SK-MEL-5 (cell line): ENCODE results near the gene CRYBG3. TPM values are rescaled to one million over a fixed set of nuclear protein-coding genes. Genes with fewer than 3 reads are reported as not detected.

Experiments used
- DNase-seq: peaks from one replicate; pipeline ENCODE4 v3.0.0-alpha.2; 2016; ENCODE audit warnings: low read depth, low spot score
- in situ Hi-C: cut with HindIII; loops from 2 replicates; pipeline ENCODE4 v1.10.0; 2016; ENCODE audit warnings: low sequenced_read_pairs, high pct_unique_total_duplicates, low pct_unique_long_range_greater_than_20kb
- total RNA-seq: library from RNA; depleted of rRNA; stranded (reverse); fragments of >200 nt; shearing (Covaris generic); gene quantifications from 2 replicates; pipeline ENCODE4 v1.2.3, GENCODE V29; 2014; rRNA removed

CRYBG3 gene
- total RNA-seq, 1 experiment from 2014 or later: 14.2 TPM

GRCh38 chr3:97975466-97975865, 153.7 kb downstream of the CRYBG3 start:
- DNase-seq: no peak
- in situ Hi-C loops: no loop called here

DNA sequence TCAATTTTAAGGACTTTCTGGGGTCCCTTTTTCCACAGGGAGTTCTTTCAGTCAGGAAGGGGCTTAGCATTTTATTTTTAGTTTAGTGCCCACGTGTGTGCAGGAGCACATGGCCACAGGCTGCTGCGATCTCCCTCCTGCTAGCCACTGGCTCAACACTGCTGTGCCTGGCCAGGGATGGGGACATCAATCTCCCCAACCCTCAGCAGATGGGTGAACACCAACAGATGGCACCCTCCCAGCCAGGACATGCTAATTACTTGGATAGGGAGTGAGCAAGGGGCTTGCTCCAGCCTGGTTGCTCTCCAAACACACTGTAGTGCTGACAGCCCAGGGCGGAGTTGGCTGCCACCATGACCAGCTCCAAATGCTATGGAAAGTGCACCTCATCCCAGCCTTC, 157.8 kb downstream of the CRYBG3 start:
- in situ Hi-C loops: no loop called here
- DNase-seq: no peak

DNA sequence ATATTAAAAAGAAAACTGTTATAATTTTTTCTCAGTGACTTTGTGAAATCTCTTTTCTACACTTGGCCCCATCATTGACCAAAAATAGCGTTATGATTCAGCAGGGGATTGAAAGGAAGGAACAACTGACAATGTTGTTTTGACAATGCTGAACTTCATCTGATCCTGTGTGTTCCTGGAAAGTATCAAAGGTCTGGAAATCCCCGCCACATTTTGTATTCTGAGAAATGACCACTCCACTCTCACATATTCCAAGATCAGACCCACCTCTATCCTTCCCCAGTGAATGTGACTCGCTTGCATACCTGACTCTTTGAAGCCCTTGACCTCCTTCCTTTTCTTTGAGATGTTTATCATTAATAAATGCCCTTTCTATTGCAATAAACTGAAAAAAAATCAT, 160.1 kb downstream of the CRYBG3 start:
- in situ Hi-C loops: no loop called here
- peak; percentile 33 for DNase-seq

DNA sequence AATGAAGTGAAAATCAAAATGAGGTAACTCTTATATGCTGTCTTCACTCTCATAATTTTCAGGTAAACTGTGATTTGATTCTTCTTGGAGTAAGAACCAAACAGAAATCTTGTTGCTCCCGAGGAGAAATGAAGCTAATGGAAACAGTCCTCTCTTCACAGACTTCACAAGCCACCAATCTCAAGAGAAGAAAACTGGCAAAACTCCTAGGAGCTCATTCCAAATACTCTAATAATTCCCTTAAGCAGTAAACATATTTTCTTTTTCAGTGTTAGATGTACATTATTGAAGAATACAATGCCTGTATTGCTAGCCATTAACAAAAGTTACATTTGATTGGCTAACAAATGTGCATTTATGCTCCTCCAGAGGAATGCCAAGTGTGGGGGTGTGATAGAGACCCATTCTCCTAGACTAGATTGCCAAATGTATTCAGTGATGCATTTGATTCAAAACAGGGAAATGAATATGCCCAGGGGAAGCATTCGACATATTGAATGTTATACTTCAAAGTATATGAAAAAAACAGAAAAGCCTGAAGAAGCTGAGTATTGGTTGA, 162.2 kb downstream of the CRYBG3 start:
- in situ Hi-C loops: no loop called here
- peak; percentile 95 for DNase-seq

DNA sequence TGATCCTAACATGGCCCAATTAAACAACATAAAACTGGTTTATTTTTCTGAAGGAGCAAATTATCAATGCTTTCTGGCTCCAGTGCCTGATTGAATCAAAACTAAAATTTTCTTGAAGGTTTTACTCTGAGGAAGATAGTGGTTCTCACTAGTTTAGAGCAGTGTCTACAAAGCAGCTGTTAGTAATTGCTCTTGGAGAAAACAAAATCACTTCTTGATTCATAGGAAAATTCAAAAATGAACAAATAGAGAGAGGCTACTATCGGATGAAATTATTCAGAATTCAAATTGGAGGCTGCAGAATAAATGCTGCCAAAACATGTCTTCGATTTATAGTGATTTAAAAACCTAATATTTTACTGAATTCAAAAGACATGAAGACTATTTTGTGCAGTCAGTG, 165.5 kb downstream of the CRYBG3 start:
- in situ Hi-C loops: no loop called here
- DNase-seq: no peak

DNA sequence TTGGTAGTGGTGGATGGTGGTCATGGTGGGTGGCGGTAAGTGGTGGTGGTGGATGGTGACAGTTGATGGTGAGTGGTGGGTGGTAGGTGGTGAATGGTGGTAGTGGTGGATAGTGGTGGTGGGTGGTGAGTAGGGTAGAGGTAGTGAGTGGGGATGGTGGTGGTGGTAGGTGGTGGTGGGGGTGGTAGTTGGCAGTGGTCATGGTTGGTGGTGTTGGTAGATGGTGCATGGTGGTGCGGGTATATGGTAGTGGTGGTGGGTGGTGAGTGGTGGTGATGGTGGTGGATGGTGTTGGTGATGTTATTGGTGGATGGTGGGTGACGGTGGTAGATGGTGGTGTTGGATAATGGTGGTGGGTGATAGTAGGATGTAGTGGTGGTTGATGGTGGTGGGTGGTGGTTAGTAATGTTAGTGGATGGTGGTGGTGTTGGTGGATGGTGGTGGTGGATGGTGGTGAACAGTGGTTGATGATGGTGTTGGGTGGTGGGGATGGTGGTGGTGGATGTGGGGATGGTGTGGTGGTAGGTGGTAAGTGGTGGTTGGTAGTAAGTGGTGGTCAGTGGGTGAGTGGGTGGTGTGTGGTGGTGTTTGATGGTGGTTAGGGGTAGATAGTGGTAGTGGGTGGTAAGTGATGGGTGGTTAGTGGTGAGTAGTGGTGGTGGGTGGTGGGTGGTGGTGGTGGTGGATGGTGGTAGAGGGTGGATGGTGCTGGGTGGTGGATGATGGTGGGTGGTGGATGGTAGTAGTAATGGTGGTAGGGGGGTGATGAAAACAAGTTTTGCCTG, 167.2 kb downstream of the CRYBG3 start:
- in situ Hi-C loops: no loop called here
- DNase-seq: no peak

- DNase-seq: no peak
- in situ Hi-C loops: no loop called here
Observed at GRCh38 chr3:97990624-97991292, 168.9 kb downstream of the CRYBG3 start.

DNA sequence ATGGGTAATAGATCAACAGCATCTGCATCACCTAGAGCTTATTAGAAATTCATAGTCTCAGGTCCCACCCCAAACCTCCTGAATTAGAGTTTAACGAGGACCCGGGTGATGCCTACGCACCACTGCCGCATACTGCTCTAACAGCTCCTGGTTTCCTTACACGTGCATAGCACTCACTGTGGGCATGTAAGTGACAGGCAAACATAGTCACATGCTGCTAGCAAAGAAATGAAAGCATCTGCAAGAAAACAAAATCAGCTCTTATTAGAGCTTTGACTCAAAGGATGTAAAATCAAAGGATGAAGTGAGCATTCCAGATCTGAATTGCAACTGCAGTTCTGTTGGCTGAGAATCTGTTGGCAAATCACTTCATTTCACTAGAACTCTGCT, 169.5 kb downstream of the CRYBG3 start:
- no peak for DNase-seq
- in situ Hi-C loops: no loop called here

DNA sequence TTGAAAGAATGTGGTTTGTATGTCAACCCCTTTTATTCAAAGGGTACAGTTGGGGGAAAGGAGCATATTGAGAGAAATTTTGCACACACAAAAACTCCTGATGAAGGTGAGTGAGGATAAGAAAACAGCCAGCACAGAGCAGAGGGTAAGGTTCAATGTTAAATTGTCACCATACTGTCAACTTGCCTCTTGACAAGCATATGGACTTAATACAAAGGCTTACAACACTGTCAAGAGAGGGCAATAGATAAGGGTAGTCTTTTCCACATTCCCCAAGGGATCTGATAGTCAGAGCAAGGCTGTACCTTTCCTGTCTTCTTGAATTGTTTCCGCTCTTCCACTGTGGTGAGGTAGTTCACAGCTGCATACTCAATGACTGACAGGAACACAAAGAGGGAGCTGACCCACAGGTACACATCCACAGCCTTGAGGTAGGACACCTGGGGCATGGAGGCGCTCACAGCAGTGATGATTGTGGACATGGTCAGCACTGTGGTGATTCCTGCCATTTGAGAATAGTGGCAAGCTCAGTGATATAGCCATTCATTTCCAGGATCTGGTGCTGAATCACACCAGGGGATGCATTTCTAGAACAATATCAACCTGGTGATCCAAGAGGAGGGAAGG, 170.8 kb downstream of the CRYBG3 start:
- in situ Hi-C loops: no loop called here

GRCh38 chr3:97993526-97993925, 171.7 kb downstream of the CRYBG3 start:
- in situ Hi-C loops: no loop called here
- no peak for DNase-seq

More for the DNA sequence above, 170.8 kb downstream of the CRYBG3 start:
- DNase-seq: no peak

DNA sequence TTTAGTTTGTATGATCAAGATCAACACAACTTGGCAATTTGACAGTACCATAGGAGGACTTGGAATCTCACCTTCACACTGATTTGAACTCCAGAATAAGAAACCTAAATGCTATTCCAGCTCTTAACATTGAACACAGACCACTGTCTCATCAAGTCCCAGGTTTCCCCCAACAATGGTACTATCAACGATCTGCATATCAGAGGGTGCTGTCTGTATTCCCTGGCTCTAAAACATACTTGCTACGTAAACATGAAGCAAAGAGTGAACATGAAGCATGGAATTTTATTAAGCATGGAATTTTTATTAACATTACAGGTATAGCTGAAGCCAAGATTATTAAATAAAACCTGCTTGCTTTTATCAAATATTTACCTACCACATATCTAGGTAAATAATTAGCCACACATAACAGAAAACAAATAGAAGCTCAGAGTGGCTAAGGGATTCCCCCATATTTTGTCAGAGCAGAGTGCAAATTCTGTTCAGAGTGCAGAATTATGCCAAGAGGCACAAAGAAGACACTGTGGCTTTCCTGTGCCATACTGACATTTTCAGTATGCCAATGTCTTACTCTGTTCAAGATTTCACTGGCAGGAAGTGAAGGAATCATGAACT, 172.6 kb downstream of the CRYBG3 start:
- DNase-seq: no peak
- in situ Hi-C loops: no loop called here

Other genes starting within 250 kb of the CRYBG3 start
- gene ARL6, start 57.3 kb upstream of the CRYBG3 start, total RNA-seq: 6.9 and 7.6 TPM in 2 replicates
- gene RIOX2, start 150.4 kb downstream of the CRYBG3 start, total RNA-seq: 45.9 and 47.8 TPM in 2 replicates
- gene GABRR3, start 213.3 kb downstream of the CRYBG3 start, total RNA-seq: not detected in 2 replicates